Astrocyte of the cerebellum (primary cell): Measurements from ENCODE around the gene NEK5.
A peak's percentile ranks its signal among the peaks of the same experiment; 100 is the strongest.

ENCODE experiments used
- DNase-seq: peaks from one replicate; pipeline ENCODE4 v3.0.0-alpha.2; 2011; ENCODE audit warnings: low read depth
- H3K4me3 ChIP-seq: 2 replicates; pipeline ENCODE4 v1.5.1; 2011; ENCODE audit warnings: mild to moderate bottlenecking, low read depth, low read length, moderate library complexity
- in situ Hi-C: cut with HindIII; loops from 2 replicates; pipeline ENCODE4 v1.10.0; 2017; ENCODE audit warnings: low sequenced_read_pairs
- TF ChIP-seq, protein P1 (sequence below): IDR thresholded peaks from 2 replicates; pipeline ENCODE4 v1.5.1; 2012; ENCODE audit warnings: low read length, low read depth, moderate library complexity, mild to moderate bottlenecking; ENCODE audit errors: missing control alignments

The NEK5 gene

DNA sequence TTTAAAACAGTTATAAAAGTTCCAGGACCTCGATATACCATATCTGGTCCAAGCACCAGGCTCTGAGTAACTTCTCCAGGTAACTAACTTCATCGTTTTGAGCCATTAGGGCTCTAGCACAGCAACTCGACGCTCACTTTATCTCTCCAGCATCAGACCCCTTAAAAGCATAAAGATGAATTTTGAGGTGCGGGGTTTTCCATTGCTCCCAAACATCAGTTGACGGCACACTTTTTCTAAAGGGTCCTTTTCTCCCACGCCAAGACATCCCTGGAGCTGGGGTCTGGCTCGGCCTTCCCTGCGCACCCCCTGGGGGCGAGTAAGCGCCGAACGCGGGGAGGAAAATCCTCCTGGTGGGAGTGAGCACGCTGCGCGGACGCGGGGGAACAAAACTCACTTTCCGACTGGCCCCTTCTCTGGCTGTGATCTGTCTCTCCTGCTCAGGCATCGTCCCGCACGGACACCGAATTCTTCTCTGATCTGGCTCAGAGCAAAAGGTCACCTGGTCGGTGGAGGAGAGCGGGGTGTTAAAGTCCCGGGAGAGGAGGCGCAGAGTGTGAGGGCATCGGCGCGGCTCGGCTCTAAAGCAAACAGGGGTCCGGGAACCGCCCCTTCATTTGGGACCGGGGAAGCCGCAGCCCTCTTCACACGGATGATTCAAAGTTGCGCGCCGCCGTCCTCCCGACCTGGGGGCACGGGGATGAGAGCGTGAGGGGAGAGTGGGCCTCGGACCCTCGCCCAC lies 117.8 kb downstream of the NEK5 start, which contains the start of gene ATP7B:
ATP7B (minus strand) TSS at position 561 of the 742 bp plus-strand sequence; CDS start at position 448, 113 bp downstream.
- no peak for DNase-seq
- peak within 1 kb of the TSS; percentile 69 for H3K4me3 ChIP-seq
- TF ChIP-seq, protein P1, sequence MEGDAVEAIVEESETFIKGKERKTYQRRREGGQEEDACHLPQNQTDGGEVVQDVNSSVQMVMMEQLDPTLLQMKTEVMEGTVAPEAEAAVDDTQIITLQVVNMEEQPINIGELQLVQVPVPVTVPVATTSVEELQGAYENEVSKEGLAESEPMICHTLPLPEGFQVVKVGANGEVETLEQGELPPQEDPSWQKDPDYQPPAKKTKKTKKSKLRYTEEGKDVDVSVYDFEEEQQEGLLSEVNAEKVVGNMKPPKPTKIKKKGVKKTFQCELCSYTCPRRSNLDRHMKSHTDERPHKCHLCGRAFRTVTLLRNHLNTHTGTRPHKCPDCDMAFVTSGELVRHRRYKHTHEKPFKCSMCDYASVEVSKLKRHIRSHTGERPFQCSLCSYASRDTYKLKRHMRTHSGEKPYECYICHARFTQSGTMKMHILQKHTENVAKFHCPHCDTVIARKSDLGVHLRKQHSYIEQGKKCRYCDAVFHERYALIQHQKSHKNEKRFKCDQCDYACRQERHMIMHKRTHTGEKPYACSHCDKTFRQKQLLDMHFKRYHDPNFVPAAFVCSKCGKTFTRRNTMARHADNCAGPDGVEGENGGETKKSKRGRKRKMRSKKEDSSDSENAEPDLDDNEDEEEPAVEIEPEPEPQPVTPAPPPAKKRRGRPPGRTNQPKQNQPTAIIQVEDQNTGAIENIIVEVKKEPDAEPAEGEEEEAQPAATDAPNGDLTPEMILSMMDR: peak; percentile 22
- in situ Hi-C loops: no loop called here

DNA sequence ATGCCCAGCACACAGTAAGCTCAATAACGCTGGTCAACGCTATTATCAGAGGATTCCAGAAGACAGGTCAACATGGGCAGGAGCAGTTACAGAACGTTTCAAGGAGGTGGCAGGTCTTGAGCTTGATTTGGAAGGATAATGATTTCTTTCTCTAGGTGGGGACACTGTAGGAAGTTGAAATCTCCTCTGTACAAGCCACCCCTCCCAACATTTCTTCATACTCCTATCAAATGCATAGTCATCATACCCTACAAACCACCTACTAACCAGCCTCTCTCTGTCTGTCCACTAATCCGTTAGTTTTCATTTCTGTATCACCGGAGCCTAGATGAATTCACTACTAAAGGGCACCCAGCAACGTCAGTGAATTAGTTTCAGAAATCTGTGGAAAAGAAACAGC lies 118.9 kb downstream of the NEK5 start:
- TF ChIP-seq, protein P1: no peak
- H3K4me3 ChIP-seq: no peak overlapping the region
- in situ Hi-C loops: no loop called here
- no peak for DNase-seq

DNA sequence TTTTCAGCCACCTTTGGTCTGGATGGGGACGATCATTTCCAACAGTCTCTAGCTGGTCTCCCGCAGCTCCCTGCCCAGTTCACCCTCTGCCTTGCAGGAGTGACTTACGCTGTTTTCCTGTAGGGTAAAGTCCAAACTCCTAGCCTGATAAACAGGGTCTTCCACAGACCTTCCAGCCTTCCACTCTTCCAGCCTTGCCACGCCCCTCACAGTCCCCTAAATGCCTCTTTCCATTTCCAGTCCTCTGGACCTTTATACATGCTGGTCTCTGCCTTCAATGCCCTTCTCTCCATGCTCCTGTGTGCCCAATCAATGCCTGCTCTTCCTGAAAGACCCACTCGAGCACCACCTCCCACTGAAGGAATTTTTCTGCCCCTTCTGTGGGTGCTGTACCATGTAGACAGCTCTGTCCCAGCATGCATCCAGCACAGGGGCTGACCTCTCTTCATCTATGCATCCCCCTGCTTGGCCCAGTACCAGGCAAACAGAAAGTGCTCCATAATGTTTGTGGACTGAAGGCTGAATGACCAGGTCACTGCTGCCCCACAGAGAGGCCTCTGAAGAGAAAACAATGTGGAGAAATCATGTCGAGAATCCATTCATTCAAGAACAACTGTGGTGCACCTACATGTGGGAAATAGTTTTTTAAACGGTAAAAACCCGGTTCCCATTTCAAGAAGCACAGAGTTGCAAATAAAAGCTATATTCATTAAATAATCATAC lies 122.2 kb downstream of the NEK5 start:
- no peak overlapping the region for H3K4me3 ChIP-seq
- TF ChIP-seq, protein P1: no peak
- in situ Hi-C loops: no loop called here
- DNase-seq: no peak

DNA sequence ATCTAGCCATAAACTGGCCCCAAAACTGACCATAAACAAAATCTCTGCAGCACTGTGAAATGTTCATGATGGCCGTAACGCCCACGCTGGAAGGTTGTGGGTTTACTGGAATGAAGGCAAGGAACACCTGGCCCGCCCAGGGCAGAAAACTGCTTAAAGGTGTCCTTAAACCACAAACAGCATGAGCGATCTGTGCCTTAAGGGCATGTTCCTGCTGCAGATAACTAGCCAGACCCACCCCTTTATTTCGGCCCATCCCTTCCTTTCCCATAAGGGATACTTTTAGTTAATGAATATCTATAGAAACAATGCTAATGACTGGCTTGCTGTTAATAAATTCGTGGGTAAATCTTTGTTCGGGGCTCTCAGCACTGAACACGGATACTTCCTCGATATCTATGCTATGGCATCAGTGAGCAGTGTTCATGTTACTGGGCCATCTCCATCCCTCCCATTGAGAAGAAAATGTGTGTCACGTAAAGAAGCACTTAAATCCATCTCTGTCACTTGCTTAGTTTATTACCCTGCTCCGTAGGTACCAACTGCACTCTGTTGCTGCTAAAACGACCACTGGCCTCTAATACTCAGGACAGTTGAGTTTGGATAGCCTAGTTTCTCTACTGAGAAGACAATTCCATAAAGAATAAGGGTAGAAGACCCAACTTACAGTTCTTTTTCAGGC lies 122.9 kb downstream of the NEK5 start:
- TF ChIP-seq, protein P1: no peak
- no peak for DNase-seq
- H3K4me3 ChIP-seq: no peak overlapping the region
- in situ Hi-C loops: no loop called here

DNA sequence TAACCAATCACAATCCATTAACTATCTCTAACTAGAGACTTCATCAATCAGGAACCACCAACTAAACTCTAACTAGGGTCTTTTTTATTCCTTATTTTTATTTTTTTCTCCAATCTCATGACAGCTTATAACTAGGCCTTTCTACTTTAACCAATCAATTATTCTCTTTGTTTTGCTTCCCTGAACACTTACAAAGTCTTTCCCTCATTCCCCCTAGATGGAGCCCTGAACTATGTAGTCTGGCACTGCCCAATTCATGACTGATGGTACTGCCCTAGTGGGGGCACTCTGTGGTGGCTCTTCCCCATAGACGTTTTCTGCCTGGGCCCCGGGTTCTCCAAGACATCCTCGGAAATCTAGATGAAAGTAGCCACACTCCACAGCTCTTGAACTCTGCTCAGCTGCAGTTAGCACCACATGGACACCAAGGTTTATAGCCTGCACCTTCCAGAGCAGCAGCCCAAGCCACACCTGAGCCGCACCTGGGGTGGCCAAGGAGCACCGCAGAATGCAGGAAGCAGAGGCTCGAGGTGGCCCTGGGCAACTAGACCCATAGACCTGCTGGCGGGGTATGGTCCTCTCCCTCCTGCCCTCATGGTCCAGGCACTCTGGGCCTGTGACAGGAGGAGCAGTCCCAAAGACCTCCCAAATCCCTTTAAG lies 124.2 kb downstream of the NEK5 start:
- TF ChIP-seq, protein P1: no peak
- no peak for DNase-seq
- H3K4me3 ChIP-seq: no peak overlapping the region
- in situ Hi-C loops: no loop called here

DNA sequence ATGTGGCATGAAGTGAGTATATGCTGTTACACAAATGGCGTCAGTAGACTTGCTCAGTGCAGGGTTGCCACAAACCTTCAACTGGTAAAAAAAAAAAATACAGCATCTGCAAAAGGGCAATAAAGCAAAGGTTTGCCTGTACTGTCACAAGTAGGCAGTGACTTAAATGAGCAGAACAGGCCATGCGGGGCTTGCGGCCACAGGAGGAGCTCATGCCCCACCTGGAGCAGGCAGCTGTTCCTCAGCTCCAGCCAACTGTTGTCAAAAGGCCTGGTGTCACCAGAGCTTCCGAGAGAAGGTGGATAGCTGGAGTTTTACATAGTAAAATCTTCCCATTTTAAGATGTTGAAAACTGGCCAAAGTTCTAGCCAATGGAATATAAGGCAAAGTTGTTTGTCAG lies 125.3 kb downstream of the NEK5 start:
- TF ChIP-seq, protein P1: no peak
- in situ Hi-C loops: no loop called here
- no peak overlapping the region for H3K4me3 ChIP-seq
- DNase-seq: no peak
